ENCODE data around the gene CLTB. TPM values are rescaled to one million over a fixed set of nuclear protein-coding genes. Genes with fewer than 3 reads are reported as not detected.

CLTB gene
- polyA plus RNA-seq, 2 of the 4 experiments (the other 2 are of a cell fraction): 42.2 to 47.4 TPM

GRCh38 chr5:176361437-176362232 lies 54.7 kb downstream of the CLTB start, which contains the start of gene KIAA1191:
TSS of gene KIAA1191 (minus strand) at chr5:176361764. CDS start at chr5:176359508, 2,256 bp downstream.
- TF ChIP-seq RAD21 (conservative IDR thresholded peaks at IDR 0.05 in 1 of 2, IDR thresholded peaks at IDR 0.05 in 1 of 2) (peak; percentile 28 to 38; a peak in 2 of 5 replicates), RCOR1 (IDR thresholded peaks at IDR 0.05; ENCODE audit: low read depth, low read length) (no peak), ESRRA (IDR thresholded peaks at IDR 0.05; ENCODE audit: borderline replicate concordance, low read length) (no peak), ZC3H11A (IDR thresholded peaks at IDR 0.05) (no peak), JUN (IDR thresholded peaks at IDR 0.05) (peak; percentile 54 to 88; a peak in 4 of 5 replicates), KDM5A (IDR thresholded peaks at IDR 0.05) (peak; percentile 53; the same call in 1 of the 2 replicates), POLR2A (IDR thresholded peaks at IDR 0.05; ENCODE audit: low read length) (peak; percentile 94), E2F6 (IDR thresholded peaks at IDR 0.05; ENCODE audit: borderline replicate concordance, low read depth) (no peak), BCL3 (IDR thresholded peaks at IDR 0.05) (peak; percentile 95), CHD4 (IDR thresholded peaks at IDR 0.05; ENCODE audit: borderline replicate concordance) (no peak), ATOH8 (CRISPR knock-in tag; IDR thresholded peaks at IDR 0.05; ENCODE audit: low read depth) (no peak), HOXB13 (CRISPR knock-in tag; IDR thresholded peaks at IDR 0.05; ENCODE audit: low read depth) (no peak), HOXB5 (CRISPR knock-in tag; IDR thresholded peaks at IDR 0.05) (no peak), REST (IDR thresholded peaks at IDR 0.05) (peak; percentile 96), ZFP36 (IDR thresholded peaks at IDR 0.05; ENCODE audit: borderline replicate concordance, partially characterized antibody) (no peak), HEYL (CRISPR knock-in tag; IDR thresholded peaks at IDR 0.05) (no peak), CHD2 (IDR thresholded peaks at IDR 0.05; ENCODE audit: low read length, partially characterized antibody) (peak; percentile 93), CTCF (IDR thresholded peaks at IDR 0.05) (peak; percentile 21), NFE2L2 (conservative IDR thresholded peaks at IDR 0.05; ENCODE audit: low read length) (no peak), BHLHE40 (IDR thresholded peaks at IDR 0.05; ENCODE audit: low read depth, low read length) (no peak), GATA3 (IDR thresholded peaks at IDR 0.05; ENCODE audit: borderline replicate concordance) (peak; percentile 52), TP53 (CRISPR knock-in tag; IDR thresholded peaks at IDR 0.05) (no peak), SREBF2 (IDR thresholded peaks at IDR 0.05) (no peak), HDAC2 (IDR thresholded peaks at IDR 0.05) (no peak), PHF8 (IDR thresholded peaks at IDR 0.05; ENCODE audit: borderline replicate concordance, low read depth) (peak; percentile 98), SMC3 (IDR thresholded peaks at IDR 0.05) (0 out of 3 replicates have a peak, but pooled peaks have one; percentile 26), MAX (IDR thresholded peaks at IDR 0.05) (peak; percentile 48; the same call in 1 of the 2 replicates), HMGXB4 (CRISPR knock-in tag; IDR thresholded peaks at IDR 0.05; ENCODE audit: borderline replicate concordance) (peak; percentile 56; the same call in 1 of the 2 replicates), CBX2 (IDR thresholded peaks at IDR 0.05; ENCODE audit: borderline replicate concordance, low read depth) (no peak)
- Histone ChIP-seq H3K27ac (peak within 1 kb of the TSS; percentile 88 to 94), H3K4me3 (peak within 1 kb of the TSS; percentile 90), H3K9me3 (no peaks in the 10 kb centered on the region), H3K4me1 (peaks cover 15% of the 10 kb centered on the region; the same call in 1 of the 3 replicates), H3K4me2 (peak within 1 kb of the TSS; percentile 93)
- ATAC-seq: peak; percentile 96 to 99
- peak; percentile 87 to 90 for DNase-seq (ENCODE audit: low read depth in 1 of 2, low spot score in 1 of 2)
- WGBS (ENCODE audit: missing lambda C conversion rate): 5% methylated on average over 31 of the region's 56 CpGs
- no peak for FAIRE-seq
- ChIA-PET POLR2A (interaction anchor here (0.6 to 2.5 kb wide), 4 partner anchors 9 to 176 kb away, joined by 3 to 7 read pairs (median 6); partner anchors contain the start of genes HIGD2A, NOP16 and RNF44), CTCF (interaction anchor here (0.5 to 2.6 kb wide), 7 partner anchors 8 to 1094 kb away, joined by 3 to 6 read pairs (median 3); no protein-coding TSS in a partner anchor)

Data from A549 (cell line).